Neutrophil (primary cell): ENCODE results near the gene PCDHA12.
"Not testable (repeated sequence)": the region's sequence is repeated elsewhere in the genome, so short reads cannot be mapped to it uniquely, and the experiment has no call there.

Source experiments
- H3K27ac ChIP-seq: fragments of 200-600 bp; sonication (generic); 2 replicates; pipeline ENCODE4 v1.5.1; 2016; ENCODE audit warnings: mild to moderate bottlenecking, moderate library complexity
- H3K27me3 ChIP-seq: fragments of 200-600 bp; sonication (generic); 2 replicates; pipeline ENCODE4 v1.6.0; 2016; ENCODE audit warnings: mild to moderate bottlenecking
- H3K36me3 ChIP-seq: fragments of 200-600 bp; sonication (generic); 2 replicates; pipeline ENCODE4 v1.5.1; 2017
- H3K4me1 ChIP-seq, 2 experiments: fragments of 200-600 bp in 1 of 2; sonication (generic) in 1 of 2; 1 replicate in 1 of 2; 2 replicates in 1 of 2; pipeline versions ENCODE4 v1.5.1 to v1.6.1; 2013 to 2016; ENCODE audit warnings: low read depth in 1 of 2, low read length in 1 of 2, mild to moderate bottlenecking in 1 of 2, moderate library complexity in 1 of 2; ENCODE audit not compliant: control insufficient read depth in 1 of 2, insufficient read depth in 1 of 2
- H3K4me3 ChIP-seq, 2 experiments: fragments of 200-600 bp in 1 of 2; sonication (generic) in 1 of 2; 1 replicate in 1 of 2; 2 replicates in 1 of 2; pipeline ENCODE4 v1.5.1; 2013 to 2016; ENCODE audit warnings: low read depth in 1 of 2, low read length in 1 of 2, mild to moderate bottlenecking in 1 of 2, moderate library complexity in 1 of 2
- H3K9me3 ChIP-seq: fragments of 200-600 bp; sonication (generic); 2 replicates; pipeline ENCODE4 v1.5.1; 2016
- TF ChIP-seq, protein P1 (sequence below): fragments of 200-600 bp; sonication (generic); IDR thresholded peaks from 2 replicates; pipeline ENCODE4 v1.5.1; 2016; ENCODE audit warnings: antibody characterized with exemption

PCDHA12 gene

DNA sequence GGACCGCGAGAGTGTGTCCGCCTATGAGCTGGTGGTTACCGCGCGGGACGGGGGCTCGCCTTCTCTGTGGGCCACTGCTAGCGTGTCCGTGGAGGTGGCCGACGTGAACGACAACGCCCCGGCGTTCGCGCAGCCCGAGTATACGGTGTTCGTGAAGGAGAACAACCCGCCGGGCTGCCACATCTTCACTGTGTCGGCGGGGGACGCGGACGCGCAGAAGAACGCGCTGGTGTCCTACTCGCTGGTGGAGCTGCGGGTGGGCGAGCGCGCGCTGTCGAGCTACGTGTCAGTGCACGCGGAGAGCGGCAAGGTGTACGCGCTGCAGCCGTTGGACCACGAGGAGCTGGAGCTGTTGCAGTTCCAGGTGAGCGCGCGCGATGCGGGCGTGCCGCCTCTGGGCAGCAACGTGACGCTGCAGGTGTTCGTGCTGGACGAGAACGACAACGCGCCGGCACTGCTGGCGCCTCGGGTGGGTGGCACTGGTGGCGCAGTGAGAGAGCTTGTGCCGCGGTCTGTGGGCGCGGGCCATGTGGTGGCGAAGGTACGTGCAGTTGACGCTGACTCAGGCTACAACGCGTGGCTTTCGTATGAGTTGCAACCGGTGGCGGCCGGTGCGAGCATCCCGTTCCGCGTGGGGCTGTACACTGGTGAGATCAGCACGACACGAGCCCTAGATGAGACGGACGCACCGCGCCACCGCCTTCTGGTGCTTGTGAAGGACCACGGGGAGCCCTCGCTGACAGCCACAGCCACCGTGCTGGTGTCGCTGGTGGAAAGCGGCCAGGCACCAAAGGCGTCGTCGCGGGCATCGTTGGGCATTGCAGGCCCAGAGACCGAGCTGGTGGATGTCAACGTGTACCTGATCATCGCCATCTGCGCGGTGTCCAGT lies 39.2 kb upstream of the PCDHA12 start:
- Histone ChIP-seq H3K9me3 (peaks cover 14% of the 10 kb centered on the region), H3K36me3 (no peaks in the 10 kb centered on the region), H3K4me3 (no peak overlapping the region), H3K4me1 (no peaks in the 10 kb centered on the region), H3K27ac (no peak overlapping the region), H3K27me3 (peaks cover 21% of the 10 kb centered on the region)
- TF ChIP-seq, protein P1, sequence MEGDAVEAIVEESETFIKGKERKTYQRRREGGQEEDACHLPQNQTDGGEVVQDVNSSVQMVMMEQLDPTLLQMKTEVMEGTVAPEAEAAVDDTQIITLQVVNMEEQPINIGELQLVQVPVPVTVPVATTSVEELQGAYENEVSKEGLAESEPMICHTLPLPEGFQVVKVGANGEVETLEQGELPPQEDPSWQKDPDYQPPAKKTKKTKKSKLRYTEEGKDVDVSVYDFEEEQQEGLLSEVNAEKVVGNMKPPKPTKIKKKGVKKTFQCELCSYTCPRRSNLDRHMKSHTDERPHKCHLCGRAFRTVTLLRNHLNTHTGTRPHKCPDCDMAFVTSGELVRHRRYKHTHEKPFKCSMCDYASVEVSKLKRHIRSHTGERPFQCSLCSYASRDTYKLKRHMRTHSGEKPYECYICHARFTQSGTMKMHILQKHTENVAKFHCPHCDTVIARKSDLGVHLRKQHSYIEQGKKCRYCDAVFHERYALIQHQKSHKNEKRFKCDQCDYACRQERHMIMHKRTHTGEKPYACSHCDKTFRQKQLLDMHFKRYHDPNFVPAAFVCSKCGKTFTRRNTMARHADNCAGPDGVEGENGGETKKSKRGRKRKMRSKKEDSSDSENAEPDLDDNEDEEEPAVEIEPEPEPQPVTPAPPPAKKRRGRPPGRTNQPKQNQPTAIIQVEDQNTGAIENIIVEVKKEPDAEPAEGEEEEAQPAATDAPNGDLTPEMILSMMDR: no peak

DNA sequence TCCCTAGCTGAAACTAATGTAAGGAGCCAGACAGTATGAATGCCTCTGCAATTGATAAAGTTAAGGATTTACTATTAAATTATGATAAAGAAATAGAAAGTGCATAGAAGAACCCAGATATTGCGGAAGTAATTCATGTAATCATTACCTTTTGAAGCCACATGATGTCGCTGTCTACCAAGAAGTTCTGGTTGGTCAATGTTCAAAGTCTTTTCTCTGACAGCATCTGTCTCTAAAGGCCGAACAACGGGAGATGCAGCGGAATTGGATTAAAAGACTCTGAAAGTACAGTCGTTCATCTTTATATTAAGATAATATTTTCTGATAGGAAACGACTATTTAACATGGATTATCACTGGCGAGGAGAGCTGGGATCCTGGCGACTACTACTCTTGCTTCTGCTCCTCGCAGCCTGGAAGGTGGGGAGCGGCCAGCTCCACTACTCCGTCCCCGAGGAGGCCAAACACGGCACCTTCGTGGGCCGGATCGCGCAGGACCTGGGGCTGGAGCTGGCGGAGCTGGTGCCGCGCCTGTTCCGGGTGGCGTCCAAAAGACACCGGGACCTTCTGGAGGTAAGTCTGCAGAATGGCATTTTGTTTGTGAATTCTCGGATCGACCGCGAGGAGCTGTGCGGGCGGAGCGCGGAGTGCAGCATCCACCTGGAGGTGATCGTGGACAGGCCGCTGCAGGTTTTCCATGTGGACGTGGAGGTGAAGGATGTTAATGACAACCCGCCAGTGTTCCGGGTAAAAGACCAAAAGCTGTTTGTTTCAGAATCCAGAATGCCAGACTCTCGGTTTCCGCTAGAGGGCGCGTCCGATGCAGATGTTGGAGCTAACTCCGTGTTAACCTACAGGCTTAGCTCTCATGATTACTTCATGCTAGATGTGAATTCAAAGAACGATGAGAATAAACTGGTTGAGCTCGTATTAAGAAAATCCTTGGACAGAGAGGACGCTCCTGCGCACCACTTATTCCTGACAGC lies 33.8 kb upstream of the PCDHA12 start, which contains the start of gene PCDHA8:
TSS of gene PCDHA8 (plus strand) at position 210 of the 985 bp plus-strand sequence. CDS start at position 345, 135 bp downstream.
- Histone ChIP-seq H3K4me1 (no peaks in the 10 kb centered on the region), H3K27ac (no peak within 1 kb of the TSS), H3K9me3 (peaks cover 10% of the 10 kb centered on the region), H3K4me3 (no peak within 1 kb of the TSS), H3K36me3 (no peaks in the 10 kb centered on the region), H3K27me3 (peaks cover 17% of the 10 kb centered on the region)
- TF ChIP-seq, protein P1: no peak

DNA sequence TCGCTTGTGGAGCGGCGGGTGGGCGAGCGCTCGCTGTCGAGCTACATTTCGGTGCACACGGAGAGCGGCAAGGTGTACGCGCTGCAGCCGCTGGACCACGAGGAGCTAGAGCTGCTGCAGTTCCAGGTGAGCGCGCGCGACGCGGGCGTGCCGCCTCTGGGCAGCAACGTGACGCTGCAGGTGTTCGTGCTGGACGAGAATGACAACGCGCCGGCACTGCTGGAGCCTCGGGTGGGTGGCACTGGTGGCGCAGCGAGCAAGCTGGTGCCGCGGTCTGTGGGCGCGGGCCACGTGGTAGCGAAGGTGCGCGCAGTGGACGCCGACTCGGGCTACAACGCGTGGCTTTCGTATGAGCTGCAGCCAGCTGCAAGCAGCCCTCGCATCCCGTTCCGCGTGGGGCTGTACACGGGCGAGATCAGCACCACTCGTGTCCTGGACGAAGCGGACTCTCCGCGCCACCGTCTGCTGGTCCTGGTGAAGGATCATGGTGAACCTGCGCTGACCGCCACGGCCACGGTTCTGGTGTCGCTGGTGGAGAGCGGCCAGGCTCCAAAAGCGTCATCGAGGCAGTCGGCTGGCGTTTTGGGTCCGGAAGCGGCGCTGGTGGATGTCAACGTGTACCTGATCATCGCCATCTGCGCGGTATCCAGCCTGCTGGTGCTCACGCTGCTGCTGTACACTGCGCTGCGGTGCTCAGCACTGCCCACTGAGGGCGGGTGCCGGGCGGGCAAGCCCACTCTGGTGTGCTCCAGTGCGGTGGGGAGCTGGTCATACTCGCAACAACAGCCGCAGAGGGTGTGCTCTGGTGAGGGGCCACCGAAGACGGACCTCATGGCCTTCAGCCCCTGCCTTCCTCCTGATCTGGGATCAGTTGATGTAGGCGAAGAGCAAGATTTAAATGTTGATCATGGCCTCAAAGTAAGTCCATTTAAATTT lies 32.0 kb upstream of the PCDHA12 start:
- Histone ChIP-seq H3K27ac (no peak overlapping the region), H3K9me3 (peaks cover 11% of the 10 kb centered on the region), H3K4me3 (no peak overlapping the region), H3K27me3 (peaks cover 15% of the 10 kb centered on the region), H3K4me1 (no peaks in the 10 kb centered on the region), H3K36me3 (no peaks in the 10 kb centered on the region)
- TF ChIP-seq, protein P1: no peak

DNA sequence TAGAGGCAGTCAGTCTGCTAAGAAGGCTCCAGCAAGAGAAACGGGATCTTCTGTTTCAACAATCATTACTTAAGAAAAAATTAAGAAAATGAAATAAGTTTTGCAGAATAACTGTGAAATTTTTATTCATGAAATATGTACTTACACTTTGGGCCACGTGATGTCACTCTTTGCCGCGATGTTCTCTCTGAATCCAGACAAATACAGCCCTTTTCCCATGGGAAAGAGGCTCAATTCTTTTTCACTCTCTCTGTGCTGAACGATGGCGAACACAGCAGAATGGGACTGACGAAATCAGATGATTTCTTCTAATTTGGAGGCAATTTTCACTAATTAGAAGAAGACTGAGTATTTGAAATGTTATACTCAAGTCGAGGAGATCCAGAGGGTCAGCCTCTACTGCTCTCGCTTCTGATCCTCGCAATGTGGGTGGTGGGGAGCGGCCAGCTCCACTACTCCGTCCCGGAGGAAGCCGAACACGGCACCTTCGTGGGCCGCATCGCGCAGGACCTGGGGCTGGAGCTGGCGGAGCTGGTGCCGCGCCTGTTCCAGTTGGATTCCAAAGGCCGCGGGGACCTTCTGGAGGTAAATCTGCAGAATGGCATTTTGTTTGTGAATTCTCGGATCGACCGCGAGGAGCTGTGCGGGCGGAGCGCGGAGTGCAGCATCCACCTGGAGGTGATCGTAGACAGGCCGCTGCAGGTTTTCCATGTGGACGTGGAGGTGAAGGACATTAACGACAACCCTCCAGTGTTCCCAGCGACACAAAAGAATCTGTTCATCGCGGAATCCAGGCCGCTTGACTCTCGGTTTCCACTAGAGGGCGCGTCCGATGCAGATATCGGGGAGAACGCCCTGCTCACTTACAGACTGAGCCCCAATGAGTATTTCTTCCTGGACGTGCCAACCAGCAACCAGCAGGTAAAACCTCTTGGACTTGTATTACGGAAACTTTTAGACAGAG lies 26.7 kb upstream of the PCDHA12 start, which contains the start of gene PCDHA9:
TSS of gene PCDHA9 (plus strand) at position 244 of the 964 bp plus-strand sequence. CDS start at position 358, 114 bp downstream.
- H3K27me3 ChIP-seq, H3K4me1 ChIP-seq, H3K27ac ChIP-seq, H3K36me3 ChIP-seq, H3K4me3 ChIP-seq: not testable (repeated sequence)
- peaks cover 18% of the 10 kb centered on the region for H3K9me3 ChIP-seq

GRCh38 chr5:140849831-140850634 lies 25.1 kb upstream of the PCDHA12 start:
- H3K36me3 ChIP-seq, H3K27ac ChIP-seq, H3K4me3 ChIP-seq: not testable (repeated sequence)

More at GRCh38 chr5:140849831-140850634, 25.1 kb upstream of the PCDHA12 start:
- H3K27me3 ChIP-seq, H3K4me1 ChIP-seq: not testable (repeated sequence)
- H3K9me3 ChIP-seq: peaks cover 17% of the 10 kb centered on the region
